Vagina (tissue), 2 donors: ENCODE measurements around the gene GYPC.

Experiments
- CTCF ChIP-seq, 3 experiments: fragments of 450-650 bp in 2 of 3; fragments of 200-600 bp in 1 of 3; sonication (generic) in 1 of 3; IDR thresholded peaks; one replicate each; pipeline ENCODE4 v1.5.1; 2017 to 2019; ENCODE audit warnings: antibody characterized with exemption in 3 of 3, mild to moderate bottlenecking in 2 of 3, moderate library complexity in 2 of 3
- POLR2A ChIP-seq, 2 donors: fragments of 450-650 bp; IDR thresholded peaks; one replicate each; pipeline ENCODE4 v1.6.1; 2017; ENCODE audit warnings: antibody characterized with exemption in 2 of 2, mild to moderate bottlenecking in 2 of 2, moderate library complexity in 2 of 2
- POLR2AphosphoS5 ChIP-seq, 2 donors: sonication (generic); formaldehyde crosslinking; IDR thresholded peaks; one replicate each; pipeline ENCODE4 v1.9.0; 2017; ENCODE audit warnings: antibody characterized with exemption in 2 of 2, mild to moderate bottlenecking in 2 of 2, low read depth in 1 of 2; ENCODE audit not compliant: insufficient read depth in 1 of 2

GRCh38 chr2:126703311-126703710 is 47.4 kb downstream of the GYPC start:
- TF ChIP-seq CTCF (IDR thresholded peaks at IDR 0.05): no peak
- no peak for TF ChIP-seq POLR2A (IDR thresholded peaks at IDR 0.05)
- no peak for TF ChIP-seq POLR2AphosphoS5 (IDR thresholded peaks at IDR 0.05; ENCODE audit: insufficient read depth in 1 of 2, low read depth in 1 of 2)
